GM21529 (cell line): Measurements from ENCODE around the gene A1BG.

Experiments
- ATAC-seq: cut with Tn5 transposase; IDR thresholded peaks from one replicate; pipeline ENCODE4 v1.9.1; 2021; ENCODE audit not compliant: unreplicated experiment

Gene A1BG, protein sequence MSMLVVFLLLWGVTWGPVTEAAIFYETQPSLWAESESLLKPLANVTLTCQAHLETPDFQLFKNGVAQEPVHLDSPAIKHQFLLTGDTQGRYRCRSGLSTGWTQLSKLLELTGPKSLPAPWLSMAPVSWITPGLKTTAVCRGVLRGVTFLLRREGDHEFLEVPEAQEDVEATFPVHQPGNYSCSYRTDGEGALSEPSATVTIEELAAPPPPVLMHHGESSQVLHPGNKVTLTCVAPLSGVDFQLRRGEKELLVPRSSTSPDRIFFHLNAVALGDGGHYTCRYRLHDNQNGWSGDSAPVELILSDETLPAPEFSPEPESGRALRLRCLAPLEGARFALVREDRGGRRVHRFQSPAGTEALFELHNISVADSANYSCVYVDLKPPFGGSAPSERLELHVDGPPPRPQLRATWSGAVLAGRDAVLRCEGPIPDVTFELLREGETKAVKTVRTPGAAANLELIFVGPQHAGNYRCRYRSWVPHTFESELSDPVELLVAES

DNA sequence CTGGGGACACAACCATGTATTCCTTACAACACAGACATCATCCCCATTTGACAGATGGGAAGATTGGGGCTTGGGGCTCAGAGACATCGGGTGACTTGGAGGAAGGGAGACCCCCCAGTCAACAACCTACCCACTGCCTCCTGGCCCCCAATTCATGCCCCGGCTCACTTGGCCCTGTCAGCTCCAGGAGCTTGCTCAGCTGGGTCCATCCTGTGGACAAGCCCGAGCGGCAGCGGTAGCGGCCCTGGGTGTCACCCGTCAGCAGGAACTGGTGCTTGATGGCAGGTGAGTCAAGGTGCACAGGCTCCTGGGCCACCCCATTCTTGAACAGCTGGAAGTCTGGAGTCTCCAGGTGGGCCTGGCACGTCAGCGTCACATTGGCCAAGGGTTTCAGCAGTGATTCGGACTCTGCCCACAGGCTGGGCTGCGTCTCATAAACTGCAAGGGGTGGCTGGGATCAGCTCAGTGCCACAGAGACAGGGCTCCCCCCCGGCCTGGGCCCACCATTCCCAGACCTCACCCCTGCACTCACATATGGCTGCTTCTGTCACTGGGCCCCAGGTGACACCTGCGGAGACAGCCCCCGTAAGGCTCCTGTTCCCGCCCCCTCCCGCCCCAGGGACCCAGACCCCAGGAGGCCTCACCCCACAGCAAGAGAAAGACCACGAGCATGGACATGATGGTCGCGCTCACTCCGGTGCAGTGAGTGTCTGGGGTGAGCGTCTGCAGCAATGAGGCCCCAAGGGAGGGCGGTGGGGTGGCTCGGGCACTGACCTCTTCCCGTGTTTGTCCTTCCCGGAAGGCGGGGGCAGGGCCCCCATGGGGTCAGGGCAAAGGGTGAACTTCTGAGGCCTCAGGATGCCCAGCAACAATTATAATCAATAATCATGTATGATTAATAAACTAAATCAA lies at the start of gene A1BG:
Gene A1BG, minus strand, starts transcription at position 733 of the 912 bp plus-strand sequence. Its CDS starts 55 bp downstream, at position 678.
- no peak for ATAC-seq

DNA sequence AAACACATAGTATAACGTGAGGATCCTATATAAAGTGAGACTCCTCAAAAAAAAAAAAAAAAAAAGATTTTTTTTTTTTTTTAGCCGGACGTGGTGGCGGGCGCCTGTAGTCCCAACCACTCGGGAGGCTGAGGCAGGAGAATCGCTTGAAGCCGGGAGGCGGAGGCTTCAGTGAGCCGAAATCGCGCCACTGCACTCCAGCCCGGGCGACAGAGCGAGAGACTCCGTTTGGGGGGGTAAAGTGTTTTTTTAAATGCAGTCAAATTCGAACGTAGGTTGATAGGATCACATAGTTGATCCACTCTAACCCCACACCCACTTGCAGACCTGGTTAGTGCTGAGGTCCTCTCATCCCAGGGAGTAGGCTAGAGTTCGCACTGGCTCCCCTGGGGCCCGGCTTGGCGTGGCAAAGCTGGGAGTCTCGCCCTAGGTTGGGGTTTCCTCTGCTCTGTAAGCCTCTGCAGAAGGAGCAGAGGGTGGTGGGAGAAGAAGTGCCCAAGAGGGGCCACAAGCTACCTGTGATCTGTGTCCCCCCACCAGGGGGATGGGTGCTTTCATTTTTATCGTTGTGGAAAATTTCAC lies 48.6 kb upstream of the A1BG start:
- no peak for ATAC-seq

DNA sequence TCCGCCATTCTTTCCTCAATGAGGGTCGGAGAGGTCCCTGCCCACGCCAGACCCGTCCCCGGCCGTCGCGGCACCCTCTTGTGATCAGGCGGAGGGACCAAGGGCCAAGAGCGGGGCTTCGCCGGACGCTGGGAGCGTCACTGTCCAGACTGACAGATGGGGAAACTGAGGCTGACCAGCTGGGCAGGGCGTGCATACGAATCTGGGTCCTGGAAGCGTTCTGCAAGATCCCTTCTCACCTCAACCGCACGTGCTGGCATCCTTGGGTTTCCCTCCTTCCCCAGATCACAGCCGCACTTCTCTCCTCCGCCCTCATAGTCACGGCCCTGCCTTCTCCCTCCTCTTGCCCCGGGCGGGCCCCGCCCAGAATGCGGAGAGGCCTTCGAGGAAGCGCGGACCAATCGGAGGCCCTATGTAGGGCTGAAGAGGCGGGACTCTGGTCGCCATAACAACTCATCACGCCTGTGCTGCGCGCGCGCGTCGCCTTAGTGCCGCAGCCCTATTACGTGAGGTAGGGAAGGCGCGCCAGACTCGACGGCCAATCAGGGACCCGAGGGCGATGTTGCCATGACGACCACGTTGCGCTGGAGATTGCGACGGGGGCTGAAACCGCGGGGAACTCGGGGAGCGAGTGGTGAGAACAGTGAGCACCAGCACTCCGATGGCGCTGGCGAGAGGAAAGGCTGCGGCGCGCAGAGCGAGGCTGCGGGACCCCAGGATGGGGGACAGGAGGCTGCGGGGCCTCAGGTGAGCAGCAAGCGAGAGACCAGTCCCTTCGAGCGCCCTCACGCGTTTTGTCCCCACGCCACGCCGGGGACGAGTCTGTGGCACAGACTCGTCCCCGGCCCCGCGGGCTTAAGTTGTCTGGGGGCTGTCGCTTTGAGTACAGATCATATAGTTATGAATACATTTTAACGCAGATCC lies 47.9 kb upstream of the A1BG start:
- peak; percentile 97 for ATAC-seq

DNA sequence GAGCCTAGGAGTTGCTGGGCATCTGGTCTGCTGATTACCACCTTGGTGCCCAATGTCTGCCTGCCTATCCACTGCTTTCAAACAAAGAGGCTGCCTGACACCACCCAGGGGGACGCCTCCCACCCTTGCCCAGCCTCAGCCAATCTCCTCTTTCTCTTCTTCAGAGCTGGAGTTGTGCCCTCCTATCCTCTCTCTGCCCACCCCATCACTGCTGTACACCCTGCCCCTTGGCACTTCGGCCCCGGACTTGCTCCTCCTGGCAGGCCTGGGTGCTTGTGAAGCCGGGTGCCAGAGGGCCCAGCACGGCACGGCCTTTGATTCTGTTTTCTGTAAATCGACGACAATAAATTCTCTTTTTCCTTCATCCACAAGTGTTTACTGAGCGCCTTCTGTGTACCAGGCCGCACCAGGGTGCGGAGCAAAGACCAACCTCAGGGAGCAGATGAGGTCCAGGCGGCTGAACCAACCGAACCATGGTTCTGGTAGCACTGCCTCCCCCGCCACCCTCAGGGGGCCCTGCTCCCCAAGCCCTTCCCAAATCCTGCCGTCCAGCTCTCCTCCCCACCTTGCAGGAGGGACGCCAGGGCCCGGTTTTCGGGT lies 47.1 kb upstream of the A1BG start:
- no peak for ATAC-seq

DNA sequence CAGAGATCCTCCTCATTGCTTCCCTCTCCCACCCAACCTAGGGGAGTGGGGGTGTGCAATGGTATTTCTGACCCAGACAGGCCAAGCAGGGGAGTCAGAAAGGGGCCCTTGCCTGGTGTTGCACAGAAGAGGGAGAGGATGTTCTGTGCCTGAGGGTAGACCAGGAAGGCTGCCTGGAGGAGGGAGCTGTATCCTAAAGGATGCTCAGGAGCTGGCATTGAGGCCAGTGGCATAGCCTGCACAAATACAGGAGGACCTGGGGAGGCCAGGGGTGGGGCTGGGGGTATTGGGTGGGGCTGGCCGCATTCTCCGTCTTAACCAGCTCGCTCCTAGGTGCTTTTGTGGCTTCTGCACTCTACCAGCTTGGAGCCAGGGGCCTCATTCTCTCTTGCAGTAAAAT lies 46.6 kb upstream of the A1BG start:
- ATAC-seq: no peak

DNA sequence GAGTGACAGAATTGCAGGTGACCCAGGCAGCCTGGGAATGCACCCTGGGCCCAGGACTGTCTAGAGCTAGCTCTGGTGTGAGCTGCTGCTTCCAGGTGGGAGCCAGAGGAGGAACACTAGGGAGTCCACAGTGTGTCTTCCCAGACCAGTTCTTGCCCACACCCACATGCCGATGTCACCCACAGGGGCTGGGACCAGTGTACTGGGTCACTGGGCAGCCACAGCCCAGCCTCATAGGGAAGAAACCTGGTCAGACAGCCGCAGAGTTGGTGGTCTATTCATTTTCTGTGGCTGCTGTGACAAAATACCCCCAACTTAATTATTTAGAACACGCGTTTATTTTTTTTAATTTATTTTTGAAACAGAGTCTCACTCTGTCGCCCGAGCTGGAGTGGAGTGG lies 45.3 kb upstream of the A1BG start:
- ATAC-seq: no peak

DNA sequence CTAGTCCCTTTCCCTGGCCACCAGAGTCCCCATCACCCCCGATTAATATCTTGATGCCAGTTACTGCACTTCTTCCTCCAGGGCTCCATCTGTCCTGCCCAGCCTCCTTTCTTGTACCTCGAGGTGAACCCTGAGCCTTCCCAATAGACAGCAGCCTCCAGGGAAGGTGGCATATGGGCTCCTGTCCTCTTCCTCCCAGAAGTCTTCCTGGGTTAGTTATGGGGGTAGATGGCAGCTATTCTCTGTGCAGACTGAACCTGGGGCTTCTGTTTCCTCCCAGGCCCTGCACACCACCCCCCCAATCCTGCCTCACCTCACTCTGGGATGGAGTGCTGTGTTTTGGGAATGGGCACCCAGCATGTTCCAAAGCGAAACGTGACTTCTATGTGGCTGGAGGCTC lies 44.8 kb upstream of the A1BG start:
- no peak for ATAC-seq

DNA sequence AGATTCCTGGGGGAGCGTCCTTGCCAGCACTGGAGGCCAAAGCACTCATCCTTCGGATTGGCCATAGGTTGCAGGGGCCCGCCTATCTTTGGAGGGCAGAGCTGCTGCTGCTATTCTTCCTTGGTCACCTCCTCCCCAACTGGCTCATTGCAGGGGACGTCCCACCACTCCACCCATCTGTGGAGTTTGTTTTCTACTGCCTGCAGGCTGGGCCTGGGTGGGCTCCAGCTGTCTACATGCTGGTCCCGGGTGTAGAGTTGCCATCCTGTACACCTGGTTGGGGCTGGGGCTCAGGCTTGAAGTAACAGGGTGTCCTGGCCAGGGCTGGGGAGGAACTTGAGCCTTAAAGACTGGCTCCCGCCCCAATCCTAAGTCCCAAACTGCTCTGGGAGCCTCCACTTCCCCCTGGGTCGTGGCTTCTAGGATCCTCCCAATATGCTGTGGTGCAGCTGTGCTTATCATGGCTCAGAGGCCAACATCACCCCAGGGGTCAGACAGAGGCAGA lies 44.3 kb upstream of the A1BG start:
- ATAC-seq: no peak

DNA sequence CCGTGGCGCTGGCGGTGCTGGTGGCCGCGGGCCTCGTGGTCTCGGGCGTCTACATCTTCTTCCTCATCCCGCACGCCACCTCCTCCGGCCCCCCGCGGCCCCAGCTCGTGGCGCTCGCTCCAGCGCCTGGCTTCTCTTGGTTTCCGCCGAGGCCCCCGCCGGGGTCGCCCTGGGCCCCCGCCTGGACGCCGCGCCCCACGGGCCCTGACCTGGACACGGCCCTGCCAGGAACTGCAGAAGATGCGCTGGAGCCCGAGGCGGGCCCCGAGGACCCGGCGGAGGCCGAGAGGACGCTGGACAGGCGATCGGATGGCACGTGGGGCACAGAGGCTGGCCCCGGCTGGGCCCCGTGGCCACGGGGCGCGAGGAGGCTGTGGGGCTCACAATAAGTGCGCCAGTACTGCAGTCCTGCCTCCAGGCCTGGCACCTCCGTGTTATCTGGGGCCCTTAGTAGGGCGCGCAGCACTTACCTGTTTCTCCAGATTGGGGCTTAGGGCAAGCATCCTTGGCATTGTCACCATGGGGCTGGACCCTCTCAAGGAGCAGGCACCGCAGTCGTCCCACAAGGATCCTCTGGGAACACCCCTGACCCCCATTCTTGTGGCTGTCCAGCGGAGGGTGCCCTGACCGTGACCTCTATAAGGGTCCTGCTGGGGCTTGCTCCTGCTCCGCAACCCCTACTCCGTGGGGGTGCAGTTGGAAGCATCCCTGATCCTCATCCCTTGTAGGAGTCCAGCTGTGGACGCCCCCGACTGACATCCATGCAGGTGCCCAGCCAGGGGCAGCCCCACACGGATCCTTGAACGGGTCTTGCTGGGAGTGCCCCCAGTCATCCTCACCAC lies 43.6 kb upstream of the A1BG start:
- no peak for ATAC-seq

DNA sequence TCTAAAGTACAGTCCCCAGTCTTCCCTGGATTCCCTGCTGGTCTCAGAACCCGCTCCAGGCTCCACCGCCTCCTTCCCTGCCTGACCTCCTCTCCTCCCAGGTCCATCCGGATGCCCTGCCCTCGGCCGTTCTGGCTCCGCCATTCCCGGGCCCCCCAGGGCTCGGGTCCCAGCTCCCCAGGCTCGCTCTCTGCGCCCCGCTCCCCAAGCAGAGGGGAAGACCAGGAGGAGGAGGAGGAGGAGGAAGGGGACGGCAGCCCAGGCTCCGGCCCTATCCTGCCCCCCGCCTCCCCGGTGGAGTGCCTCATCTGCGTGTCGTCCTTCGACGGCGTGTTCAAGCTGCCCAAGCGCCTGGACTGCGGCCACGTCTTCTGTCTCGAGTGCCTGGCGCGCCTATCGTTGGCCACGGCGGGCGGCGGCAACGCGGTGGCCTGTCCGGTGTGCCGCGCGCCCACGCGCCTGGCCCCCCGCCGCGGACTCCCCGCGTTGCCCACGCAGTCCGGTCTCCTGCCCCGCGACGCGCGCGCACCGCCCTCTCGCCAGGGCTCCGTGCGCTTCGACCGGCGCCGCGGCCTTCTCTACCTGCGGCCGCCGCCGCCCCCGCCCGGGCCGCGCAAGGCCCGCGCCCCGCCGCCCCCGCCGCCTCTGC lies 42.8 kb upstream of the A1BG start:
- no peak for ATAC-seq

DNA sequence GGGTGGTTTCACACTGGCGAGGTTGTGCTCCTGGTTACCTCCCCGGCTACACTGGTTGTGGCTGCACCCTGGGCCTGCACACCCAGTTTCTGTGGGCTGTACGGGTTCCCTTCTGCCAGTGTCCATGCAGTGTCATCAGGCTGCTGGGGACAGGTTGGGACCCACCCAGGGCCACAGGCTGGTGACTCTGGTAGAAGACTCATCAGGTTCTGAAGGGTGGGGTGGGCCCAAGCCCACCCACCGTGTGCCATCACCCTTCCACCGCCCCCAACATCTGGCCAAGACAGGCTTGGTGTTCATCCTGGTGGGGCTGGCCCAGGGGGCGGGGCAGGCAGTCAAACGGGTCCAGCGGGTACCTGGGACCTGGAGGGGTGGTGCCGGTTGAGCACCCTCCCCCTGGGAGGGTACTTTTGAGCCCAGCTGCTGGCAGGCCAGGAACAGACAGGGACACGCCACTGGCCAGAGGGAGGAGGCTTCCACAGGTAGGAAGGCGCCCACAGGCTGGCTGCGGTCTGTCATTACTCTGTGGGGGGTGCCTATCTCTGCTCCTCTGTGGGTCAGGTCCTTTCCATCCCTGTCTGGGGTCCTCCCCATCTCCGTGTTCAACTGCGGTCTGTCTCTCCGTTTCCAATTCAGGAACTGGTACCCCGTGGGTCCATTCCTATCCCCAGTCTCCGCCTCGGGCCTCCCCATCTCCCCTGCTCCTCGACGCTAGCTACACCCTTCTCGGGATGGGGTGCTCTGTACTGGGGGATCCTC lies 42.1 kb upstream of the A1BG start, which contains the start of gene RNF225:
Gene RNF225, plus strand, starts transcription at position 437 of the 759 bp plus-strand sequence. CDS start 434 bp downstream, outside the sequence.
- ATAC-seq: no peak

DNA sequence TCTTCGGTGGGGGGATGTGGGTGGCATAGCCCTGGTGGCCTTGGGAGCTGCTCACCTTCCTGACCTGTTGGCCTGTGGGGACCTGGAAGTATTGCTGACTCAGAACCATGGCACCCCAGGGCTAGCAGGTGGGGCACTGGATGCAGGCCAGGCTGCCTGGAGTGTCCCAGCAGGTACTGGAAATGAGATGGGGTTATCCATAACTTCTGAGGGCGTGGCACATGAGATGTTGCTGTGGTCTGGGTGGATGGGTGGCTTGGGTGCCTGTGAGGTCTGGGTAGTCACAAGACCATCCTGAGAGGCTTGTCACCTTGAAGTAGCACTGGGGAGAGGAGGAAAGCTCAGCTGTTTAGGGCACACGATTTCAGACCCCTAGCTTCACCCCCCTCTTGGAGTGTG lies 41.5 kb upstream of the A1BG start:
- no peak for ATAC-seq

DNA sequence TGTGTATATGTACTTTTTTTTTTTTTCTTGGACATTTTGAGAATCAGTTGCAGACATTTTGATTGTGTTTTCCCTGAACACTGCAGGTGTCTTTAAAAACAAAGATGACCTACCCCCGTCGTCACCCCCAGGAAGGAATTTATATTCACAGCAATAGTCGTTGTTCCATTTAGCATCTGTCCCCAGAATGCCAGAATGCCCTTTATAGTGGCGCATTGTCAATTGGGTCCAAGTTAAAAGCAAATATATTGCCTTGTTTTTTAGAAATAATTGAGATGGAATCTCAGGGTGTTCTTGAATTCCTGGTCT lies 40.4 kb upstream of the A1BG start:
- ATAC-seq: no peak

DNA sequence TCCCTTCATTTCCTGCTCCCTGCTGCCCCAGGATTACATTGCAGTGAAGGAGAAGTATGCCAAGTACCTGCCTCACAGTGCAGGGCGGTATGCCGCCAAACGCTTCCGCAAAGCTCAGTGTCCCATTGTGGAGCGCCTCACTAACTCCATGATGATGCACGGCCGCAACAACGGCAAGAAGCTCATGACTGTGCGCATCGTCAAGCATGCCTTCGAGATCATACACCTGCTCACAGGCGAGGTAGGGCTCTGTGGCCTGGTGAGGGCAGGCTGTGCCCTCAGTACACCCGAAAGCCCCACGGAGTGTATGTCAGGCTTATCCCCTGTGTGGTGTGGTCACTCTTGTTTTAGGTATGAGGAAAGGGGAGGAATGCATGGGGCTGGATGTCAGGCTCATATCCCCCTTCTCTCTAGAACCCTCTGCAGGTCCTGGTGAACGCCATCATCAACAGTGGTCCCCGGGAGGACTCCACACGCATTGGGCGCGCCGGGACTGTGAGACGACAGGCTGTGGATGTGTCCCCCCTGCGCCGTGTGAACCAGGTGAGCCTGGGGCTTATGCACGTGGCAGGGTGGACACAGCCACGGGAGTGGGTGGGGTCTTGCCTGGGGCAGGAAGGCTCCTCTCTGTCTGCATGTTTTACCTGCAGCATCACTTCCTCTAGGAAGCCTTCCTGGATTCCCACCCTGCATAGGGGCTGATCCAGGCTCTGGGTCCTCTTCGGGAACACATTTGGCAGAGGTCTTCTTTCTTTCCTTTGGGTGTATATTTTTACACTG lies 39.8 kb upstream of the A1BG start:
- no peak for ATAC-seq

DNA sequence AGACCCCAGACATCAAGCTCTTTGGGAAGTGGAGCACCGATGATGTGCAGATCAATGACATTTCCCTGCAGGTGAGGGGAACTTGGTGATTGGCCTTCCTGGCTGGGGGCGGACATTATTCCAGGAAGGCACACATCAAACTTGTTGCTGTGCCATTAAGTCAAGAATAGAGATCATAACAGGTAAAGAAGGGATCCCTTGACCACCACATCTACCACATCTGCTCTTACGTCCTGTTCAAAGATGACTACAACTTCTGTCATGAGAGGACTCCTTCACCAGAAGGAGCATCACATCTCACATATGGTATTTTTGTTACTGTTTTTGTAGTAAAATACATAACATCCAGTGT lies 34.9 kb upstream of the A1BG start:
- no peak for ATAC-seq

DNA sequence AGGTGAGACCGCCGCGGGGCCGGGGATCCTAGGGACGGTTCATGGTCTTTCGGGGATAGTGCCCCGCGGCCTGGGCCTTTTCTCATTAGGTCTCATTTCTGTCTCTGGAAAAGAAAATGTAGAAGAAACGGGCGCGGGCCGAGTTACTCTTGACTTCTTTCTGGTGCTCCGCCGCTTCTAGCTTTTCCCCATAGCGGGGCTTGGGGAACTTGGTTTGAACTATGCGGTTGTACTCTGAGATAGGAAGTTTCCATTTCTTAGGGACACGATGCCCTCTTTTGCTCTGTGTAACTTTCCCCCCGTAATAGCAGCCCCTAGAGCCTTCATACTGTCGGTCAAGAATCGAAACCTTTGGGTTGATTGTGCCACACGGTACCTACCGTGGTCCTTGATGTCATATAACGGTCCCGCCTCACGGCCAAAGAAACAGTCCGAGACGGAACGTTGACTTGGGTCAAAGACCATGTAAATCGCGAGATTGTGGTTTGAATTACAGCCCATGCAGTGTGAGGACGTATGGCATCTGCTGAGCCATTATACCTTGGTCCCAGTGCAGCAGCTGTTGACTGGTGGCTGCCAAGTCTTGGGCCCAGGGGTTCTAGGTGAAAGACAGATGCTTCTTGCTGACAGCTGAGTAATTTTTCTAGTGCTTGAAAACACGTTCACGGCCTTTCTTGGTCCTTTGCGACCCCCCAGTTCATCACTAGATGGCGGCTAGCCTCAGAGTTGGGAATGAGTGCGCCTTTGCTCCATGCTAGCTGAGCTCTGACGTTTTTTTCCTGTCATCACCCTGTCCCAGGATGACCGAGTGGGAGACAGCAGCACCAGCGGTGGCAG lies 34.3 kb upstream of the A1BG start:
- ATAC-seq: peak; percentile 2
